Raji (cell line): ENCODE results near the gene ALOX5.

Source experiments
- POLR2A ChIP-seq: IDR thresholded peaks from 2 replicates; pipeline ENCODE4 v1.6.1; 2011; ENCODE audit warnings: low read depth, low read length, control low read depth; ENCODE audit not compliant: insufficient read depth

ALOX5 gene

DNA sequence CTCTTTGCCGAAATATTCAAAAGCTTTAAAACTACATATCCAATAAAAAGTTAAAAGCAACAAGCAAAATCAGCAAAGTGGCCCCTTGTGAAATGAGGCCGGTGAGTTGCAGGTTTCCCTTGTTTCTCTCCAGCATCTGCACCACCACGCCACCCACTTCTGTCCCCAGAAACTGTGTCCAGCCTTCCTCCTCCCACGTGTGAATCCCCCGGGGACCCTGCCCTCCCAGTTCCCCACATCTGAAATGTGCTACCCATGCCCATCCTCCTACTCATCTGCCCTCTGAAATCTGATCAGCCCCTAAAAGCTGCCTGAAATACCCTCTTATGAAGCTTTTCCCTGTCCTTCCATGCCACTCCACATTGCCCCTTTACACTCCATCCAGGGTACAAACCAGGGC lies 3.8 kb downstream of the ALOX5 start:
- no peak for TF ChIP-seq POLR2A

DNA sequence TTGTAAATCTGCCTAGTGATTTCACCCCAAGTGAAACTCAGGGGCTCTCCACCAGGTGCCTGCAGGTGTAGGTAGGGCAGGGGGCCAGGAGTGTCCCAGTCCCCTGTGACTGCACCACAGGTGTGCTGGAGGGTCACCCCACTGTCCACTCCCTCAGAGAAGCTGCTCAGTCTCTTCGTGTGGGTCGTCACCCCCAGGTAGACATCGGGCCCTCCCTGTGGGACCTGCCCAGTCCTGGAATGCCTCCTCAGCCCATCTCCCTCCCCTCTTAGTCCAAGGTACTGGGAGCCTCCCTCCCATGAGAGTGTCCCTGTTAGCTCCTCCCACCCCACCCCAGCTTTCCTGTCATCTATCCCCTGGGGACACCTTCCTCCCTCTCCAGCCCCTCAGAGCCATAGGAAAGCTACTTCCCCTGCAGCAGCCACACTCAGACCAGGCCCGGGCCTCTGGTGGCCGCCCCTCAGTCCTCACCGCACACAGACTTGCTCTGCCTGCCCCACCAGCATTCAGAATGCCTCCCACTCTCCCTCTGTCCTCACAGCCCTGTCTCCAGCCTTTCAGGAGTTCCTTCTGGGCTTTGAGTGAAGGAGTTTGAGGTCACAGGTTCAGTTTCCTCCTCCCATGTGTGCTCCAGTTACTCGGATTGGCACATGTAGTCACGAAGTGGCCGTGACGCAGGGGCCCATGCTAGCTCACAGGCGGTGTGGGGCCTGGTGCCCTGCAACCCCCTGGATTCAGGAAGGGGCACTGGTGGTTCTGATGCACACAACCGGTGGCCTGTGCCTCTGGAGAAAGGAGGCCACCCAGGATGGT lies 5.1 kb downstream of the ALOX5 start:
- TF ChIP-seq POLR2A: no peak

DNA sequence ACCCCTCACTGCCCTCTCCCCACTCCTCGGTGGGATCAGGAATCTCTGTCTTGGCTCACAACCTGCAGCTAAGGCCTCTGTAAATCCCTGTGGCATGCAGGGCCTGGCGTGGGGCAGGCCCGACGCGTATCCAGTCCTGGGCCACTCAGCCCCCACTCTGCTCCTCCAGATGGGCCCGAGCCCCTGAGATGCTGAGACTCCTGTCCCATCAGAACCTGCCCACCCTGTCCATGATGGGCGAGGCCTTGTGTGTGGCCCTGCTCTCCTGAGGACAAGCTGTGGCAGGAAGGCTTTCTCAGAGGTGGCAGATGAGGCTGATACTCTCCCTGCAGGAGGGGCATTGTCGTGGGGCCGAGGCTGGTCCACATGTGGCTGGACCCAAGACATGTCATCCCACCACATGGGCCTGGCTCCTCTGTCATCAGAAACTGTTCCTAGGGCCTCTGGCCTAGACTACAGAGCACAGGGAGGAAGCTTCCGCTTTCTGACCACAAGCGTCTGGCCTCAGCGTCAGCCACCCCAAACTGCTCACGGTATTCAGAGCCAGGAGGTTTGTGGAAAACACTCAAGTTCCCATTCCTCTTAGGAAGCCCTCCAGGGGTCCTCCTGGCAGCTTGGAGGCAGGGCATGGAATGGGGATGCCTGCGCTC lies 6.0 kb downstream of the ALOX5 start:
- no peak for TF ChIP-seq POLR2A

DNA sequence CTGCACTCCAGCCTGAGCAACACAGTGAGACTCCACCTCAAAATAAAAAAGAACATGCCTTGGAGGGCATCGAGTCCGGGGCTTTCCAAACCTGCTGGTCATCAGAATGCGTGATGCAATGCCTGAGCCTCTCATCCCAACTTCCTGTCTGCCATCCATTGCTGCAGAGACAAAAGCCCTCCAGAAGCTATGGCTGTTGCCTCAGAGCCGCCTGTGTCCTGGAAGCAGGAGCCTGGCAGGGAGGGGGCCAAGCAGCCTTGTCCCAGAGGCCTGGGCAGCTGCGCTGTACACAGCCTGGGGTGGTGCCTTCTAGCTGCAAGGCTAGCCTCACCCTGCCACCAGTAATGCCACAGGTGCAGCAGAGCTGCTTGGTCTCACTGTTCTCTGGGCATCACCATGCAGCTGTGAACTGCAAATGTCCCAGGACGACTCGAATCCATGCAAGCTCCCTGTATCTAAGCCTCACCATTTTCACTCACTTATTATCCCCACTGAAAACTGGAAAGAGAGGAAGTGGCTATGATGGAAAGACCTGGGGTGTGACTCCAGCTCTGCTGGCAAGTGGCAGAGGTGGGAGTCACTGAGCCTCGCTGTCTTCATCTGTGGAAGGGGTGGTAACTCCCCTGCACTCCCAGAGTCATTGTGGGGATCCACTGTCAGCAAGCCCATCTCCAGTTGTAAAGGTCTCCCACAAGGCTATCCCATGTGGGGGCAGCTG lies 7.0 kb downstream of the ALOX5 start:
- TF ChIP-seq POLR2A: no peak

DNA sequence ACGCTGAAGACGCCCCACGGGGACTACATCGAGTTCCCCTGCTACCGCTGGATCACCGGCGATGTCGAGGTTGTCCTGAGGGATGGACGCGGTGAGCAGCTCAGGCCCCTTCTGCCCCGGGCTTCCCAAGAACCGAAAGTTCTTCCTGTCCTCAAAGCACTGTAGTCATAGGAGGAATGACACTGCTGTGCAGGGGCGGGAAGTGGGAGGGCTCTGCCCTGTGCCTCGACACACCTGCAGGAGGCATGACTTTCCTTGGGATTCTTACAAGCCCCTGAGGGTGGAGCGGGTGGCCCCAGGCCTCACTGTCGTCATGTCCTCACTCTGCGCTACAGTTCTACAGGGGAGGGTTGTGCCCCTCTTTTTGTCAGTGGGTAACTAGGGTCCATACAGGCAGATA lies 8.6 kb downstream of the ALOX5 start:
- TF ChIP-seq POLR2A: no peak

DNA sequence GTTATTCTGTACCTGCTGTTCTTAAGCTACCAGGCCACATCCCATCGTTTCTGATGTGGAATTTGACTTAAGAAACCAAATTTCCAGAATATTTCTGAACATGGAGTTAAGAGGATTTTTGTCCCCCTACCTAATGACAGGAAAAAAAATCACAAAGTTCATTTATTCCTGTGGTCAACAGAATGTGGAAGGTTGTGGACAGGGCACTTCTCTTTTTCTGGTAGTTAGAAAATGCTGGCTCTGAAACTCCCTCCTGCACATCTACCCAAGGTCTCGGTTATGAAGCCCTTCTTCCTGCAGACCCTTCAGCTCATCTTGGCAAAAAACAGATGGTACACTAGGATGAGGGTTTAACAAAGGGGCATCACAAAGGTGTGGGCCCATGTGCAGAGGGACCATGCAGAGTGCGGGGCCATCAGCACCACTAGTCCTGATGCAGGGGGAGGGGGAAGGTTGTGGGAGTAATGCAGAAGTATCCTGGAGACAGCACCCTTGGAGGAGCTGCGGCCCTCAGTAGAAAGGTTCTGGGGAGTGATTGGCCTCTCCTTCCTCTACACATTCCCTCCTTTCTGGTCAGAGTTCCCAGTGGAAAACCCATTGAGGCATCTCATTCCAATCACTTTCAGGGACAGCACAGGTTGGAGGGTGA lies 9.8 kb downstream of the ALOX5 start:
- no peak for TF ChIP-seq POLR2A

DNA sequence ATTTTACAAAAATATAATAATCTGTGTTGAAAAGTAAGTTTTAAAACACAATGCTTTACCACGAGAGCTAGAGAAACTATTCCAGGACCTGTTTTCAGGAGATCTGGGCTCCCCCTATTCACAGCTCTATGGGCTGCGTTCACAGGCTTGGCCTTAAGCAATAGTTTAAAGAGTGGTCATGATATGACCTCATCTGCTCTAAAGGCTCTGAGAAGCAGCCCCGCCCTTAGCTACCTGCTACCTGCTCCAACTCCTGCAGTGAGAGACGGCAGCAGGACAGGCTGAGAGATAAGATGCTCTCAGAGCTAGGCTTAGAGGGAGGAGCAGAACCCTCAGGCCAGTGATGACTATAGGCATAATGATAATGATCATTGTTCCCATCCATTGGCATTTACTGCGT lies 12.6 kb downstream of the ALOX5 start:
- no peak for TF ChIP-seq POLR2A

DNA sequence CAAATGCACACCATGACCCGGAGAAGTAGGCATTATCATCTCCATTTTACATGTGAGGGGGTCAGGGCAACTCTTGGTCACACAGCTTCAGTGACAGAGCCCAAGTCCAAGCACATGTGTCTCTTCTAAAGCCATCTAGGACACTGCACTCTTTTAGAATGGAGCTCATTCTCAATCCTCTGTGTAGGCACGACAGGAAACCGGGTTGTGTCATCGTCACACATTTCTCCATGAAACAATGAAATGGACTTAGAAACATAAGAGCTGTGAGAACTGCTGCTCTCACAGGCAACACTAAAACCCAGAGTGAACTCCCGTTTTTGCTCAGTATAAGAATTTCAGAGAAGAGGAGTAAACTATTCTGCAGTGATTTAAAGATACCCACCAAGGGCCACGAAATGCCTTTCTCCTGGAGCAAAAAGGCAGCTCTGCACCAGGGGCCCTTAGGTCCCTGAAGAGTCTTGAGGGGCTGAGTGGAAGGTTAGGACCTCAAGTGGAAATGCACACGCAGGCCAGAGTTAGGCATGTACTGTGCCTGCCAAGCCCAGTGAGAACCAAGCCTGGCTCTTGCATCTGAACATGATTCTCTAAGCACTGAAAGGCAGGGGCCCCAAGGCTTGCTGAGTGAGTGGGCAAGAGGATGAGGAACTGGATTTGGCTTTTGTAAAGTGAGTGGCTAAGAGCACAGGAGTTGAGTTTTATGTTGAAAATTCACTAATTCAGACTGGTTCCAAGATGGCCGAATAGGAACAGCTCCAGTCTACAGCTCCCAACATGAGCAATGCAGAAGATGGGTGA lies 13.3 kb downstream of the ALOX5 start:
- TF ChIP-seq POLR2A: no peak

DNA sequence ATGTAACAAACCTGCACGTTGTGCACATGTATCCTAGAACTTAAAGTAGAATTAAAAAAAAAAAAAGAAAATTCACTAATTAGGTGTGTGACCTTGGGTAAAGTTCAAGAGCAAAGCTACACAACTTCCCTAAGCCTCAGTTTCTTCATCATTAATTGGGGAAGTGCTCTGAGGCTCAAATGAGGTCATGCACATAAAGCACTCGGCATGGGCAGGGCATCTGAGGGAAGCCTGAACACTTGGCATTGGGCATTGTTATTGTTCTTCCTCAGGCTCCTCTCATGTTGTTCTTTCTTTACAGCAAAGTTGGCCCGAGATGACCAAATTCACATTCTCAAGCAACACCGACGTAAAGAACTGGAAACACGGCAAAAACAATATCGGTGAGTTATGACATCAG lies 21.5 kb downstream of the ALOX5 start:
- no peak for TF ChIP-seq POLR2A

DNA sequence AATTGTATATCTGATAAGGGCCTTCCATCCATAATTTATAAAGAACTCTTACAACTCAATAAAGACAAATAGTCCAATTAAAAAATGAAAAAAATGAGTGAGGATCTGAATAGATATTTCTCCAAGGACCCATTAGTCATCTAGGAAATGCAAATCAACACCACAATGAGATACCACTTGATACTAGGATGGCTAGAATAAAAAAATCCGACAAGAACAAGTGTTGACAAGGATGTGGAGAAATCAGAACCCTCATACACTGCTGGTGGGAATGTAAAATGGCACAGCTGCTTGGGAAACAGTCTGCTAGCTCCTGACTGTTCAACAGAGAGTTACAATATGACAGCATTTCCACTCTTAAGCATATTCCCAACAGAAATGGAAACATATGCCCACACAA lies 24.6 kb downstream of the ALOX5 start:
- no peak for TF ChIP-seq POLR2A

DNA sequence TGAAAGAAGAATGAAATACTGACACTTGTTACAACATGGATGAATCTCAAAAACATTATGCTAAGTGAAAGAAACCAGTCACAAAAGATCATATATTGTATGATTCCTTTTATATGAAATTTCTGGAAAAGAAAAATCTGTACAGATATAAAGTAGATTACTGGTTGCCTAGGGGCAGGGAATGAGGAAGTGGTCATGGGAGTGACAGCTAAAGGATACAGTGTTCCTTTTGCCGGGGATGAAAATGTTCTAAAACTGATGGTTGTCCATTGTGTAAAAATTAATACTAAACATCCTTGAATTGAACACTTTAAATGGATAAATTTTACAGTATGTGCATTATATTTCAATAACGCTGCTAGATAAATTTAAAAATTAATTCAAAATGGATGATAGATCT lies 25.1 kb downstream of the ALOX5 start:
- TF ChIP-seq POLR2A: no peak

DNA sequence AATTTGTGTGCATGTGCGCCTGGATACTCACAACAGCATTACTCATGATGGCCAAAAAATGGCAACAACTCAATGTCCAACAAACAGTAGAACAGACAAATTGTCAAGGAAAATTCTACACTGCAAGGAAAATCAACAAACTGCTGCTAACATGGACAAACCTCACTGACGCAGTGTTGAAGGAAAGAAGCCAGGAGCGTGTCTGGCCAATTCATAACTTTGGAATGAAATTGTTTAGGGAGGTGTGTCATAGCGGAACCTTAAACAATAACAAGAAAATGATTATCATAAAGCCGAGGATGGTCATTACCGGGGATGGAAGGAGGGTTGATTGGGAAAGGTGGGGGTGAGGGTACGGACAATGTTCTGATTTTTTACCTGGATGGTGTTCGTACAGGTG lies 29.1 kb downstream of the ALOX5 start:
- no peak for TF ChIP-seq POLR2A

DNA sequence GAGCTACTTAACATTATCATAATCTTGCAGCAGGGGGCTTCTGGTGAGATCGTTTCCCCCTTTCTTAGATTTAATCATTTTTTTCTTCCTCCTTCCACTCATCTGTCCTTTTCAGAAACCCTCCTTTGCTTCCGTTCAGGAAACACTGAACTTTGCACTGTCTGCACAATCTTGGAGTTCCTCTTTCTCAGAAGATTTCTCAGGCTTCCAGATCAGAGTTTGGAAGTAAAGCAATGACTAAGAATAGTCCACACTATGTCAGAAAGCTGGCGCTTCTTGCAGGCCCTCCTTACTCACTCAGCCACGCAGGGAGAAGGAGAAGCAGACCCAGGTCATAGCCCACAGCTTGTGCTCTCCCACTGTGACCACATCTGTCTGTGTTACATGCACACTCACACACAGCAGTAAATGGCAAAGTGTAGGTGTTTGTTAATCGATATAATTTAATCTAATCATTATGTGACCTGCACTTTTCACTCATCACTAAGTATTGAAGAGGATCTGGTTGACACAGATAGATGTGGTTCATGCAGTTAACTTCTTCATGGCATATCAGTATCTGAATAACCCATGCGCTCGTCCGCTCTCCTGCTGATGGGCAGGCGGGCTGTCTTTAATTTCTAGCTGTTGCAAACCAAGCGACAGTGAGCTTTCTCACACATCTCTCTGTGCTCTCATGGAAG lies 30.2 kb downstream of the ALOX5 start:
- no peak for TF ChIP-seq POLR2A

DNA sequence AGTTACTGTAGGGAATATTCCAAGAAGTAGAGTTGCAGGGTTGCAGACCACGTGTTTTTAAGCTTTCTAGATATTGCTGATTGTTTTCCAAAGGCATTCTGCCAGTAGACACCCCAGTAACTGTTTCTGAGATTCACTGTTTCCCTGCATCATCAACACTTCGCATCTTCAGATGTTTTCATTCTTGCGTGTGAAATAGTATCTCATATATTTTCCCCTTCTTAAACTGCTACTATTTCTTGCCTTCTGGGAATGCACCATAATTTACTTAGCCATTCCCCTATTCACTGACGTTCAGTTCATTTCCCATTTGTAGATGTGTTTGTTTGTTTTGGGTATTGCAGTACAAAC lies 30.7 kb downstream of the ALOX5 start:
- no peak for TF ChIP-seq POLR2A
